ENCODE results near the gene RPTN. TPM values are rescaled to one million over a fixed set of nuclear protein-coding genes. Genes with fewer than 3 reads are reported as not detected.
A peak's percentile ranks its signal among the peaks of the same experiment; 100 is the strongest.

The RPTN gene
- not detected in 2 replicates for total RNA-seq (2014; rRNA removed; shearing (Covaris generic); ENCODE audit: low replicate concordance)

GRCh38 chr1:152159144-152159543 is at the start of gene RPTN:
TSS of gene RPTN (minus strand) at chr1:152159228. CDS start at chr1:152157889, 1,339 bp downstream.
- H3K4me3 ChIP-seq, result no peak within 1 kb of the TSS
- H3K9me3 ChIP-seq, result no peaks in the 10 kb centered on the region; the same call in 1 of the 2 replicates

DNA sequence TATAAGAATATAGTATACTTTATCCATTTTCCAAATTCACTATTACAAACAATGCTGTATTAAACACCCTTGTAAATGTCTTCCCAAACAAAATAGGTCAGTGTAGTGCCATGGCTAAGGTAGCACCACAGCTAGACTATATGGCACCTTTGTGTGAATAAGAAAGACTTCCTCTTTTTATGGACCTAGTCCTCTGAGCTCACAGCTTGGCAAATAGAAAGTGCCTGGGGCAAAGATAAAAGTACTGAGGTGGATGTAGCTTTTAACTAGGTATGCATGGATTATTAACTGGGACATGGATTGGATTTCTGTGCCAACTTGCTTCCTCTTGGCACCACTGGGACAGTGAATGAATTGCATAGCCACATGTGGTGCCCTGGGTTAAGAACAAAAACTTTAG is 40.0 kb upstream of the RPTN start:
- no peaks in the 10 kb centered on the region for H3K36me3 ChIP-seq
- H3K4me3 ChIP-seq, result no peak overlapping the region
- peaks cover 7% of the 10 kb centered on the region for H3K27me3 ChIP-seq
- DNase-seq, result no peak
- peaks cover 4% of the 10 kb centered on the region; the same call in 1 of the 2 replicates for H3K9me3 ChIP-seq

More at GRCh38 chr1:152159144-152159543, at the start of gene RPTN:
- Histone ChIP-seq H3K27me3 (no peaks in the 10 kb centered on the region), H3K36me3 (no peaks in the 10 kb centered on the region)
- DNase-seq, result no peak

DNA sequence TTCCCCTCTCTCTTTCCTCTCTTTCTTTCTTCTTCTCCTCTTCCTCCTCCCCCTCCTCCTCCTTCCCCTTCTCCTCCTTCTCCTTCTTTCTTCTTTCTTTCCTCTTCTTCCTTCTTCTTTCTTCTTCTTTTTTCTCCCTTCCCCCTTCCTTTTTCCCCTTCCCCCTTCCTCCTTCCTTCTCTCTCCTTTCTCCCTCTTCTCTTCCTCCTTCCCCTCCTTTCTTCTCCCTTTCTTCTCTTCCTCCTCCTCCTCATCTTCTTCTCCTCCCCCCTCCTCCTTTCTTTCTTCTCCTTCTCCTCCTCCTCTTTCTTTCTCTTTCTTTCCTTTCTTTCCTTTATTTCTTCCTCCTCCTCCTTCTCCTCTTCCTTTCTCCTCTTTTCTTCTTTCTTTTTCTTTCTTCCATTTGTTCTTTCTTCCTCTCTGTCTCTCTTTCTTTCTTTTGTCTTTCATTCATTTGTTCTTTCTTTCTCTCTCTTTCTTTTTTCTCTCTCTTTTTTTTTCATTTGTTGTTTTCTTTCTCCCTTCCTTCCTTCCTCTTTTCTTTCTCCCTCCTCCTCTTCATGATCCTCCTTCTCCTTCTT is 38.4 kb upstream of the RPTN start:
- DNase-seq, result no peak
- H3K36me3 ChIP-seq, result no peaks in the 10 kb centered on the region
- peak overlapping the region; percentile 37 for H3K4me3 ChIP-seq
- peaks cover 7% of the 10 kb centered on the region for H3K27me3 ChIP-seq
- H3K9me3 ChIP-seq, result peaks cover 4% of the 10 kb centered on the region; the same call in 1 of the 2 replicates

DNA sequence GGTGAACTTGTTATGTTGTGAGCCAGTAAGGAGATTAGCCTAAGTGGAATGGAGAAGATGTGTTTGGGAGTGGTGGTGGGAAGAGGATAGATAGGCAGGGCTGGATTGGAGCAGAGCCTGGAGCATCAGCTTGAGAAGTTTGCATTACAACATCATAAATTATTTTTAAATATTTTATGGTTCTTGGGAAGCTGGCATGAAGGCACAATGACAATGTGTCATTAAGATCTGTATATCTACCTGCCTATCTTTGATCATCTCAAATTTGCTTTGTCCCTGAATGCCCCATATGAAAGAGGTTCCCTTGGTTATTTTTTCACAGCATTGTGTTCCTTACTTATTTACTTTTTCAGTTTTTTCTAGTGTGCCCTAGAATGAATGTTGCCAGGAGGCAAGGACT is 32.7 kb upstream of the RPTN start:
- H3K27me3 ChIP-seq, result no peaks in the 10 kb centered on the region; the same call in 1 of the 2 replicates
- no peak overlapping the region for H3K4me3 ChIP-seq
- no peaks in the 10 kb centered on the region for H3K36me3 ChIP-seq
- DNase-seq, result no peak
- peaks cover 4% of the 10 kb centered on the region; the same call in 1 of the 2 replicates for H3K9me3 ChIP-seq

DNA sequence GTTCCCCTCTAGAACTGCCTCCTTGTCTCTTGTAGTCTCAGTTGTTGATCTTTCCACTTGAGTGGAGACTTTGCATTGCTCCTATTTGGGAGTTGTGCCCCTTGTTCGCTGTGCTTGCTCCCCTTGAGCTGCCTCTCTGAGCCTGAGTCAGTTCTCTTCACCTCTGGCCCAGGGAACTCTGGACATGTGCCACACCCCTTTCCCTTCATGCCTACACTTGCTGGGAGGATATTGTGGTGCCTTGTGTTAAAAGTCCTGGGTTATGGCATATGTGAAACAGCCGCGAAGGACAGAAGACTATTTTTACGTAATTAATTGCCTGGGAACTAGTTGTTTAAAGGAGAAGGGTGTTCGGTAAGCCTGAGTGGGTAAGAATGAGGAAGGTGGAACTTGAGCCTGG is 32.2 kb upstream of the RPTN start:
- Histone ChIP-seq H3K9me3 (peaks cover 4% of the 10 kb centered on the region; the same call in 1 of the 2 replicates), H3K4me3 (no peak overlapping the region), H3K36me3 (no peaks in the 10 kb centered on the region), H3K27me3 (no peaks in the 10 kb centered on the region; the same call in 1 of the 2 replicates)
- DNase-seq, result no peak

GRCh38 chr1:152190589-152190988 is 31.6 kb upstream of the RPTN start:
- Histone ChIP-seq H3K27me3 (no peaks in the 10 kb centered on the region; the same call in 1 of the 2 replicates), H3K36me3 (no peaks in the 10 kb centered on the region), H3K9me3 (peaks cover 4% of the 10 kb centered on the region; the same call in 1 of the 2 replicates), H3K4me3 (no peak overlapping the region)
- DNase-seq, result no peak

GRCh38 chr1:152189657-152190442 is 30.8 kb upstream of the RPTN start:
- no peaks in the 10 kb centered on the region for H3K36me3 ChIP-seq
- peaks cover under 1% of the 10 kb centered on the region; the same call in 1 of the 2 replicates for H3K9me3 ChIP-seq
- H3K4me3 ChIP-seq, result peak overlapping the region; percentile 20
- H3K27me3 ChIP-seq, result no peaks in the 10 kb centered on the region; the same call in 1 of the 2 replicates
- DNase-seq, result peak; percentile 55

GRCh38 chr1:152188673-152189591 is 29.9 kb upstream of the RPTN start:
- Histone ChIP-seq H3K36me3 (no peaks in the 10 kb centered on the region), H3K4me3 (peak overlapping the region; percentile 20), H3K9me3 (no peaks in the 10 kb centered on the region), H3K27me3 (no peaks in the 10 kb centered on the region; the same call in 1 of the 2 replicates)
- peak; percentile 57 for DNase-seq

- no peaks in the 10 kb centered on the region for H3K36me3 ChIP-seq
- H3K9me3 ChIP-seq, result no peaks in the 10 kb centered on the region
- peak; percentile 62 for DNase-seq
- no peaks in the 10 kb centered on the region for H3K27me3 ChIP-seq
- no peak overlapping the region for H3K4me3 ChIP-seq
Observed at GRCh38 chr1:152186556-152187285, 27.7 kb upstream of the RPTN start.

DNA sequence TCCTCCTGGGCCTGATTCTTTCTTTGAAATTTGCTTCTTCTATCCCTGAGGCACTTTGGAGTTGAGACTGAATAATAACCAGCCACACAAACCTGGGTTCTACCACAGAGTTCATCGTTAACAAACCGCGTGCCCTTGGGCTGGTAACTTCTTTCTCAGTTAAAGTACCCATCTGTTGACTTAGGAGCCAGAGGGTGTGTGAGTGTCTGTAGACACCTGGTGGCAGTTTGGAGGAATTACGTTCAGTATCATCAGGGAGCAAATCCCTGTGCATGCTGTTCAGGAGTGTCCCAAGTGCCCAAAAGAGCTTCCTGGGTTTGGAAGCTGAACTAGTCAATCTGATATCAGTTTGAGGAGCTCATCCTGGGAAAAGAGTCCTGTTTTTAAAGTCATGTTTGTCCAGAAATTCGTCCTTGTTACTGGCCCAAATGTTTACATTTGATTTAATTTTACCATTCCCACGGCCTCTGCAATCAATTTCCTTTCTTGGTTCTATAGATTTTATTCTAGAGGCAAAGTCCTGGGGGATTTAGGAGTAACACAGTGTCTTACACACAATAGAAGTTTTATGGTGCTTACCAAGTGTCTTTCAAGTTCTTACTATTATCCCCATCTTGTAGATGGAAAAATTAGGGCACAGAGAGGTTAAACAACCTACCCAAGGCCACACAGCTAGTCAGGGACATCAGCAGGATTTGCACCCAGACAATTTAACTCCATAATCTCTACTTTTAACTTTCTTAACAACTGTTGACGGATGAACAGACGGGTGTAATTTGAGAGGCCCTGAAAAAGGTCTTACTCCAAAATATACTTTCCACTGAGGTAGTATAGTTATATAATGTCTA is 26.7 kb upstream of the RPTN start:
- no peaks in the 10 kb centered on the region for H3K9me3 ChIP-seq
- no peaks in the 10 kb centered on the region for H3K36me3 ChIP-seq
- H3K27me3 ChIP-seq, result no peaks in the 10 kb centered on the region
- DNase-seq, result peak; percentile 46
- no peak overlapping the region for H3K4me3 ChIP-seq

GRCh38 chr1:152182944-152183361 is 23.9 kb upstream of the RPTN start:
- DNase-seq, result peak; percentile 95
- Histone ChIP-seq H3K27me3 (no peaks in the 10 kb centered on the region), H3K36me3 (no peaks in the 10 kb centered on the region), H3K9me3 (no peaks in the 10 kb centered on the region), H3K4me3 (no peak overlapping the region)

GRCh38 chr1:152182431-152182830 is 23.4 kb upstream of the RPTN start:
- H3K4me3 ChIP-seq, result no peak overlapping the region
- no peaks in the 10 kb centered on the region for H3K36me3 ChIP-seq
- no peaks in the 10 kb centered on the region for H3K27me3 ChIP-seq
- no peak for DNase-seq
- no peaks in the 10 kb centered on the region for H3K9me3 ChIP-seq

- DNase-seq, result peak; percentile 87
Observed at GRCh38 chr1:152179566-152179965, 20.5 kb upstream of the RPTN start.

DNA sequence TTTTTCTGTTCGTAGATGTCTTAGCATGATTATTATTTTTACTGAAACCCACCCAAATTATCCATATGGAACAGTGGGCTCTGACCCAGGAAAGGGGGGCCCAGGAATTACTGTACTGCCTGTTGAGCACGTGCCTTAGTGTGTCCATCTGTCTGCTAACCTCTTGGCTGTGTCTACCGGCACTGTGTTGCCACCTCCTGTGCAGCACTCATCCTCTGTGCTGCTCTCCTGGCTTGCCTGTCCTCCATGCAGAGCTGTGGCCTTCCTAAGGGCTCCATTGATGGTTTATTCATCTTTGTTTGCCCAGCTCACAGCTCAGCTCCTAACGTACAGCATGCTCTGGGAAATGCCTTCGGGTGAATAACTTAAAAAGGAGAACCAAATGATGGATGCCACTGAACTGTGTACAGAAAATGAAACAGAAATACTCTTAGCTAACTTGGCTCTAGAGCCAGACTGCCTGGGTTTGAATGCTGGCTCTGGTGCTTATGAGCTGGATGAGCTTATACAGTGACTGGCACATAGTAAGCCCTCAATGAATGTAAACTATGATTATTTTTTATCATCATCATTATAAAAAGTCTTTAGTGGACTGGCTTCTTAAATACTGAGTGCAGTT is 11.4 kb upstream of the RPTN start:
- H3K4me3 ChIP-seq, result no peak overlapping the region
- no peaks in the 10 kb centered on the region for H3K27me3 ChIP-seq
- H3K36me3 ChIP-seq, result no peaks in the 10 kb centered on the region
- H3K9me3 ChIP-seq, result no peaks in the 10 kb centered on the region
- DNase-seq, result peak; percentile 20

More at GRCh38 chr1:152179566-152179965, 20.5 kb upstream of the RPTN start:
- H3K36me3 ChIP-seq, result no peaks in the 10 kb centered on the region
- no peaks in the 10 kb centered on the region for H3K27me3 ChIP-seq
- no peak overlapping the region for H3K4me3 ChIP-seq
- no peaks in the 10 kb centered on the region for H3K9me3 ChIP-seq
